ENCODE results near the gene ZNF407.

The ZNF407 gene

GRCh38 chr18:74652392-74652988 lies 54.8 kb downstream of the ZNF407 start:
- DNase-seq: peak; percentile 59
- in situ Hi-C loops (cut with MboI; ENCODE audit: low pct_unique_long_range_greater_than_20kb, low sequenced_read_pairs): no loop called here

DNA sequence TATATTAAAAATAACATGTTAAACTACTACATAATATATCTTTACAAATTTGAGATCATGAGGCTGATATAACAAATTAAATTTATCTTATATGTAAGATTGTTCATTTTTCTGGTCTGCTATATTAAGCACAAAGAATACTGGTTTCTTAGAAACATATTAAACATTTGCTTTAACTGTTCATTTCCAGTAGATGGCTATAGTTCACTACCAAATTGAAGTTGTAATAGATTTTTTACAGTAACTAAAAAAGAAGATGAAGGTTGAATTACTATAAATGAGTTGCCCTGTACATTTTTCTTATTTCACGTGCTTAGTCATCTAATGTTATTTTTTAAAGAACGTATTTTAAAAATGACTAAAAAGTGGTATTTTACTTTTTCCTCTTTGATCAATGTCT lies 57.0 kb downstream of the ZNF407 start:
- in situ Hi-C loops (cut with MboI; ENCODE audit: low pct_unique_long_range_greater_than_20kb, low sequenced_read_pairs): no loop called here
- DNase-seq: no peak

DNA sequence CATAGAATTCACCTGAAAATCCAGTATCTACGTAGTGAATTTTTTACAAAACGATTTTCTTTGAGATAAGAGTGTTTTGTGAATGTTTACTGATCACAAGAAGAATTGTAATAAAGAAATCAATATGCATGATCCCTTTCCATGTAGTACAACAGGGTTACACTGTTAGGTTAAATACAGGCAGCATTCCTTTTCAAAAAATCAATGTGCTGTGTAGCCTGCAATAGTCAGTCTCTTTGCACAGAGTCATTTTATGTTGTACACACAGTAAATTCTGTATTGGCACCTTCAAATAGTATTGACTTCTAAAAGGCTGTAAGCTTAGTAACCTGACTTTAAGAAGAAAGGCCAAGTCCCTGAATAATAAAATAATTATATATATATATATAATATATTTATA lies 63.3 kb downstream of the ZNF407 start:
- no peak for DNase-seq
- in situ Hi-C loops (cut with MboI; ENCODE audit: low pct_unique_long_range_greater_than_20kb, low sequenced_read_pairs): no loop called here

GRCh38 chr18:74661691-74662090 lies 64.0 kb downstream of the ZNF407 start:
- in situ Hi-C loops (cut with MboI; ENCODE audit: low pct_unique_long_range_greater_than_20kb, low sequenced_read_pairs): no loop called here

DNA sequence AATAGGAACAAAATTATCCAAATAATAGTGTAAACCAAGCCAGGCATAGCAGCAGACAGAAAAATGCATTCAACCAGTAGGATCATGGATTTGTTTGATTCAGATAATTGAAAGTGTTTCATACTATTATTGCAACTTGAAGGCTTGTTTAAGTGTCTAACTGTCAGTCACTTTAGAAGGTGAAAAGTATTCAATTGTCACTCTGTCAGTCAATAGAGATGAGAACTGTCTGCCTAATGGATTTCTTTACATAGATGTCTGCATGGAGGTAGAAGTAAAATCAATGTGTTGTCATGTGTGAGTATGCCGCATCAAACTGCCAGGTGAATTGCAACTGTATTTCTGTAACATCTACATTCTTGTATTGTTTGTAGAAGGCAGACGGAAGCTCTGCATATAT lies 65.0 kb downstream of the ZNF407 start:
- DNase-seq: no peak
- in situ Hi-C loops (cut with MboI; ENCODE audit: low pct_unique_long_range_greater_than_20kb, low sequenced_read_pairs): no loop called here

More at GRCh38 chr18:74661691-74662090, 64.0 kb downstream of the ZNF407 start:
- no peak for DNase-seq

- no peak for DNase-seq
Measured at GRCh38 chr18:74665346-74665745, 67.7 kb downstream of the ZNF407 start.

DNA sequence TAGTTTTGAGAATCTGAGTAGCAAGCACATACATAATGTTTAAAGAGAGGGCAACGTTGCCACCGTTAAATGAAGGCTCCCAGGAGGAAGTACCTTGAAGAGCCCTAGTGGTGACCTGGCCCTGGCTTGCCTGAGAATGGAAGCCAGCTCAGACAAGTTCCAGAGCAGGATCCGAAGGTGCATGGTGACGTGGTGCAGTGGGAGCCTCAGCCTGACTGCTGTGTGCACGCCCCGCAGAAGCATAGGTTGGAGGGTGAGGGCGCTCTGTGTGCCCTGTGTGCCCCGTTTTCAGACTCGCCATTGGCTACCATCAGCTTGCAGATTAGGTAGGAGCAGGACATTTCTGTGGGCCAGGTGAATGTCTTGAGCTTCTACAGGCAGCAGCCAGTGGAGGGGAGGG lies 68.2 kb downstream of the ZNF407 start:
- in situ Hi-C loops (cut with MboI; ENCODE audit: low pct_unique_long_range_greater_than_20kb, low sequenced_read_pairs): no loop called here
- no peak for DNase-seq

More at GRCh38 chr18:74665346-74665745, 67.7 kb downstream of the ZNF407 start:
- in situ Hi-C loops (cut with MboI; ENCODE audit: low pct_unique_long_range_greater_than_20kb, low sequenced_read_pairs): no loop called here

GRCh38 chr18:74669136-74669798 lies 71.6 kb downstream of the ZNF407 start:
- no peak for DNase-seq
- in situ Hi-C loops (cut with MboI; ENCODE audit: low pct_unique_long_range_greater_than_20kb, low sequenced_read_pairs): no loop called here

- in situ Hi-C loops (cut with MboI; ENCODE audit: low pct_unique_long_range_greater_than_20kb, low sequenced_read_pairs): no loop called here
Measured at GRCh38 chr18:74672371-74672770, 74.7 kb downstream of the ZNF407 start.

DNA sequence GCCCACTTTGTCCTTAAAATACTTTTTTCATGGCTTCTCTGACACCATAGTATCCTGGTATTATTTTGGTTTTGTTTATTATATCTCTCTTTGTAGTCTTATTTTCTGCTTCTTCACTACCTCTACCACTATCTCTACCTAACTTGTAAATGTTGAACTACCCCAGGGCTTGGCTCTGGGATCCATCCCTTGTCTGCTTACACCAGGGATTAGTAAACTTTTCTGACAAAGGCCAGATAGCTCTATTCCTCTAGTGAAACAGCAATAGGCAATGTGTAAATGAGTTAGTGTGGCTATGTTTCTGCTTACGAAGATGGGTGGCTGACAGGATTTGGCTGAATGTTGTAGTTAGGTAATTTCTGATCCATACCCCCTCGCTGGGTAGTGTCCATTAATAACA lies 76.8 kb downstream of the ZNF407 start:
- in situ Hi-C loops (cut with MboI; ENCODE audit: low pct_unique_long_range_greater_than_20kb, low sequenced_read_pairs): no loop called here
- DNase-seq: no peak

More at GRCh38 chr18:74672371-74672770, 74.7 kb downstream of the ZNF407 start:
- no peak for DNase-seq

GRCh38 chr18:74679006-74679678 lies 81.5 kb downstream of the ZNF407 start:
- DNase-seq: no peak
- in situ Hi-C loops (cut with MboI; ENCODE audit: low pct_unique_long_range_greater_than_20kb, low sequenced_read_pairs): no loop called here

DNA sequence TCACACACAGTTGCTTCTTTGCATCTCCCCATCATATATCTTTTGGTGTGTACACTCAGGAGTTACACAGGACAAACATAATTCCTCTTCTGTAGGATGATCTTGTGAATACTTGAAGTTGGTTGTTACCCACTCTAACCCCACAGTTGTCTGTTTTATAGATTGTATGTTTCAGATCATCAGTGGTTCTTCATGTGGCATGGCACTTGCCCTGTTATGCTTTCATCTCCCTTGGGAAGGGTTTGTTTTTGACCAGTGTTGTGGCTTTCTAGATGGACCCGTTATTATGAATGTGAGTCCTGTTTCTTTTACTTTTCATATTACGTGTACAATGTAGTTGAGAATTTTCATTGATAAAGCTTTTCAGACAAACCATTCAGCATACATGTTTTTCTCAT lies 82.0 kb downstream of the ZNF407 start:
- in situ Hi-C loops (cut with MboI; ENCODE audit: low pct_unique_long_range_greater_than_20kb, low sequenced_read_pairs): no loop called here
- DNase-seq: no peak

DNA sequence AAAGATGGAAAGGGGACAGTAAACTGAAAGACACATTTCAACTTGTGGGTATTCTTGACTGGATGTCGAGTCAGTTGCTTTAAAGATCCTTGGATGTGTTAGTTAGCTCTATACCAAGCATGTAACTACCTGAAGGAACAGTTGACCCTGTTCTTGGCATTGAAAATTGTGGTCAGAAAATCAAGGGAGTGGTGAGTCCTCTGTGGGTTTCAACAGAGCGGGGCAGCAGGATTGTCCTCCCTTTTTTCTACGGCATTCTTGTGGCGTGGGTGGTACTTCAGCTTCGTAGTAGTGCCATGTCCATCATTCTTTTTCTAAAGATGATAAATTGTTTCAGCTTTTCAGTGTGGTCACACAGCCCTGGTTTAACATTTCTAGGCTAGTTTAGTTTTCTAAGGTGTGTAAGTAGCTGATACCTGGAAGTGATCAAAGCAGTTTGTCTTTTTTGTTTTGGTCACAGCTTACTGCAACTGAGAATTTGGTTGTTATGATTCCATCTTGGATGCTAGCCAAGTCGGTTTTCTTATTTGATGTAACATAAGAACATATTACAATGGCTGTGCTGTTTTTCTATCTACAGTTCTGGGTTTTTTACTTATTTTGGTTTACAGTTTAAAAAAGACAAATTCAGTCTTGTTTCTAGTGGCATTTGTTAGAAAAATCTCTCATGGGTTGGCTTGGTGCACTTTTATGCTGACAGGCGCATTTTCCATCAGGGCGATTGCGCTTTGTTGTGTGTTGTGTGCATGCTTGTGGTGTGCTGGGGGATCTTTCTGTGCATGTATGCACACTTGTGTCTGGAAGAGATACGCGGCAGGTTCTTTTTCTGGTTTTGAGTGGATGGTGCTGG lies 84.7 kb downstream of the ZNF407 start:
- DNase-seq: no peak
- in situ Hi-C loops (cut with MboI; ENCODE audit: low pct_unique_long_range_greater_than_20kb, low sequenced_read_pairs): no loop called here

DNA sequence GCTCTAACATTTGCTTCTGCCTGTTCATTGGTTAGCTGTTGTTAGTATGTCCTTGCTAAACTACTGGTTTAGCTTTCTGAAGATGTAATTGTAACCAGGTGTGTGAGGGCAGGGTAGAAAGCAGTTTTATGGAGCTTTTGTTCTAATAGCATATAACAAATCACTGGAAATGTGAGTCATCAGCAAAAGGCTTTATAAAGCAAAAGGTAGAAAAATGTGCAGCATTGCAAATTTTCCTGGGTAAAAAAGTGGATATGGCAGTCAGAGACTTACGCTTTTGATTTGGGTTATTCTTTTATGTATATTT lies 85.3 kb downstream of the ZNF407 start:
- no peak for DNase-seq
- in situ Hi-C loops (cut with MboI; ENCODE audit: low pct_unique_long_range_greater_than_20kb, low sequenced_read_pairs): no loop called here

GRCh38 chr18:74683573-74683972 lies 85.9 kb downstream of the ZNF407 start:
- in situ Hi-C loops (cut with MboI; ENCODE audit: low pct_unique_long_range_greater_than_20kb, low sequenced_read_pairs): no loop called here
- no peak for DNase-seq

GRCh38 chr18:74689251-74689650 lies 91.6 kb downstream of the ZNF407 start:
- in situ Hi-C loops (cut with MboI; ENCODE audit: low pct_unique_long_range_greater_than_20kb, low sequenced_read_pairs): no loop called here
- no peak for DNase-seq

DNA sequence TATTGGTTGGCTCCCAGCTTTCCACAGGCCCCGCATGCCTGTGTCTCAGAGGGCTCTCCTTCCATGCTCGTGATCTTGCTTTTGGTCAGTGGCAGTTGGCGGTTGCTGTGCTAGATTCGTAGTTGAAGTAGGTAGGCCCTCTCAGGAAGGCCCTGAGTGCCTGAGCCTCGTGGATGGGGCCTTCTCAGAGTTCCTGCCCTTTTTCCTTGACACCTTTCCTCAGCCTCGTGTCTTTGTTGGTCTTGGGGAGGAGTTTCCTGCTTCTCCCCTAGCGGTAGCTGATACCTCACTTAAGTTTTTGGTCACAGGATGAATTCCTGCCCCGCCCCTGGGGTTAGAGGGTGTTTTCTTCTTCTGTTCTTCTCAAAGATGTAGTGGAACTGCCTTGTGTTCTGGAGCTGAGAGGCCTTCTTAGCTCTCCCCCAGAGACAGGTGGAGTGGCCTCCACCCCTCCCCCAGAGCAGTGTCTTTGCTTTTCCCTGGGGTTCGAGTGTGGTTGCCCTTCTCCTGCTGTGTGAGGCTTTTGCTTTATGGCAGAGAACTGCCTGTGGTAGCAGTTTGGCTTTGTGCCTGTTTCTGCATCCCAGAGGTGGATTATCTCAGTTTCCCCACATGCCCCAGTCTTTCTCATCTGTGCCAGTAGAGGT lies 94.8 kb downstream of the ZNF407 start:
- in situ Hi-C loops (cut with MboI; ENCODE audit: low pct_unique_long_range_greater_than_20kb, low sequenced_read_pairs): no loop called here
- DNase-seq: no peak

- in situ Hi-C loops (cut with MboI; ENCODE audit: low pct_unique_long_range_greater_than_20kb, low sequenced_read_pairs): no loop called here
Measured at GRCh38 chr18:74694436-74694835, 96.8 kb downstream of the ZNF407 start.

DNA sequence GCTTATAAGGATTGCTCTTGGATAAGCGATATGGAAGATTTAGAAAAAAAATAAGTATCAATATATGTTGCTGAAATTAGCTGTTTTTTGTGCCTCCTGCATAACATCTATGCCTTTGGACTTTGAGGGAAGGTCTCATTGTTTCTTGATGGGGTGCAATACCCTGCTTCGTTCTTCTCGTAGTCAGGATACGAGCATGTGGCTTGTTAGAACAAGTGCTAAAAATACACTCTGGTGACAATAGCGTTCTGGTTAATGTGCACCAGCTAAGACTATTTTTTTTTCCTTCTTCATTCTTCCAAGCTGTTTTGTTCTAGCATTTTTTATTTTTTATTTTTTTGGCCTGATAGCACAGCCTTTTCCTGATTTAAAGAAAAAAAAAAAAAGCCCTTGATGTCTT lies 97.5 kb downstream of the ZNF407 start:
- in situ Hi-C loops (cut with MboI; ENCODE audit: low pct_unique_long_range_greater_than_20kb, low sequenced_read_pairs): no loop called here
- DNase-seq: no peak

More at GRCh38 chr18:74694436-74694835, 96.8 kb downstream of the ZNF407 start:
- DNase-seq: no peak
